ENCODE results near the gene PROKR2. TPM values are rescaled to one million over a fixed set of nuclear protein-coding genes. Genes with fewer than 3 reads are reported as not detected.

The PROKR2 gene
- total and polyA plus RNA-seq, 9 of the 15 experiments (the other 6 are each of a cell fraction or from before 2014, with no cell fraction given) = not detected

DNA sequence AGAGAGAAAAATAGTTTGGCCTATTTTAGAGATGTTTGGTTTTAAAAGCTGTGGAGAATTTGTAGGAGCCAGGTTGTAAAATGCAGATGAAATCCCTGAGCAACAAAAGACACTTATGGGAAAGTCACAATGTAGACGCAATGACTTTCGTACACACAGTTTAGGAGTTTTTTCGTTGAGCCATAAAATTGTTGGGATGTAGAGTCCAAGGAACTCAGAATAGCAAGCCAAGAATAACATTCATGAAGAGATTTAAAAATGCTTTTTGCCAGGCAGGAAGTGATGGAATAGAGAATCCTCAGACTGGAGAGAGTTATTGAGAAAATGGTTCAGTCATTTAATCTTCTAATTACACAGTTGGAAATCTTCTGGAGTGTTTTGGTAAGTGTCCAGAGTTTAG, 11.5 kb upstream of the PROKR2 start:
- intact Hi-C loops (cut with micrococcal nuclease) = no loop called here
- POLR2A ChIA-PET = no interaction called here

More for the DNA sequence above, 11.5 kb upstream of the PROKR2 start:
- no peaks in the 10 kb centered on the region for H3K9me1 ChIP-seq (ENCODE audit: control insufficient read depth, insufficient read depth, low read length)
- no peaks in the 10 kb centered on the region; a peak in 1 of 5 replicates for H3K27me3 ChIP-seq (ENCODE audit: control insufficient read depth in 2 of 2, insufficient read depth in 2 of 2, low read length in 2 of 2)
- no peak overlapping the region for H3K9ac ChIP-seq (ENCODE audit: insufficient read depth in 1 of 2, low read depth in 2 of 2, low read length in 2 of 2)
- no peaks in the 10 kb centered on the region for H3K79me2 ChIP-seq (ENCODE audit: control insufficient read depth, insufficient read depth, low read length)
- no peaks in the 10 kb centered on the region for H4K20me1 ChIP-seq (replicated peaks; ENCODE audit: control insufficient read depth, insufficient read depth, low read length)
- CTCF ChIA-PET (ENCODE audit: low intra/inter-chr PET ratio) = no interaction called here
- no peaks in the 10 kb centered on the region for H3K36me3 ChIP-seq (ENCODE audit: control insufficient read depth, insufficient read depth, low read length)
- in situ Hi-C loops (cut with MboI) = no loop called here
- H3K9me3 ChIP-seq (replicated peaks; ENCODE audit: control insufficient read depth, insufficient read depth, low read depth, low read length) = no peaks in the 10 kb centered on the region
- ATAC-seq = no peak
- BruUV-seq (replicated peaks) = no TSS peak
- H3K4me2 ChIP-seq (ENCODE audit: insufficient read depth, low read length) = no peak overlapping the region
- TF ChIP-seq RBM39 (optimal IDR thresholded peaks at IDR 0.05; ENCODE audit: low read depth, low read length) (no peak), ZNF274 (IDR thresholded peaks at IDR 0.05; ENCODE audit: borderline replicate concordance, low read depth, low read length) (no peak), CAMTA2 (CRISPR knock-in tag; conservative IDR thresholded peaks at IDR 0.05) (no peak), FOSL1 (tag; conservative IDR thresholded peaks at IDR 0.05) (no peak), ZFP1 (CRISPR knock-in tag; IDR thresholded peaks at IDR 0.05) (no peak)
- TF ChIP-seq, protein P1, sequence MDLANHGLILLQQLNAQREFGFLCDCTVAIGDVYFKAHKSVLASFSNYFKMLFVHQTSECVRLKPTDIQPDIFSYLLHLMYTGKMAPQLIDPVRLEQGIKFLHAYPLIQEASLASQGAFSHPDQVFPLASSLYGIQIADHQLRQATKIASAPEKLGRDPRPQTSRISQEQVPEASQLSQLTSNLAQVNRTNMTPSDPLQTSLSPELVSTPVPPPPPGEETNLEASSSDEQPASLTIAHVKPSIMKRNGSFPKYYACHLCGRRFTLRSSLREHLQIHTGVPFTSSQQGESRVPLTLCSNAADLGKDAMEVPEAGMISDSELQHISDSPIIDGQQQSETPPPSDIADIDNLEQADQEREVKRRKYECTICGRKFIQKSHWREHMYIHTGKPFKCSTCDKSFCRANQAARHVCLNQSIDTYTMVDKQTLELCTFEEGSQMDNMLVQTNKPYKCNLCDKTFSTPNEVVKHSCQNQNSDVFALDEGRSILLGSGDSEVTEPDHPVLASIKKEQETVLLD (IDR thresholded peaks at IDR 0.05) = no peak
- TF ChIP-seq, protein P2, sequence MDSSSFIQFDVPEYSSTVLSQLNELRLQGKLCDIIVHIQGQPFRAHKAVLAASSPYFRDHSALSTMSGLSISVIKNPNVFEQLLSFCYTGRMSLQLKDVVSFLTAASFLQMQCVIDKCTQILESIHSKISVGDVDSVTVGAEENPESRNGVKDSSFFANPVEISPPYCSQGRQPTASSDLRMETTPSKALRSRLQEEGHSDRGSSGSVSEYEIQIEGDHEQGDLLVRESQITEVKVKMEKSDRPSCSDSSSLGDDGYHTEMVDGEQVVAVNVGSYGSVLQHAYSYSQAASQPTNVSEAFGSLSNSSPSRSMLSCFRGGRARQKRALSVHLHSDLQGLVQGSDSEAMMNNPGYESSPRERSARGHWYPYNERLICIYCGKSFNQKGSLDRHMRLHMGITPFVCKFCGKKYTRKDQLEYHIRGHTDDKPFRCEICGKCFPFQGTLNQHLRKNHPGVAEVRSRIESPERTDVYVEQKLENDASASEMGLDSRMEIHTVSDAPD (CRISPR knock-in tag; IDR thresholded peaks at IDR 0.05) = no peak
- no peak overlapping the region for H3K27ac ChIP-seq (ENCODE audit: extremely low read depth, low read depth, low read length)
- H3K4me3 ChIP-seq = no peak overlapping the region
- FAIRE-seq = no peak
- WGBS (ENCODE audit: insufficient coverage, low coverage, missing lambda C conversion rate) = 0% methylated on average over 3 of the region's 3 CpGs
- H2AFZ ChIP-seq (ENCODE audit: low read depth, low read length) = no peak overlapping the region
- no peak for DNase-seq (ENCODE audit: extremely low read depth in 1 of 4, low spot score in 3 of 4)
- H3K4me1 ChIP-seq (replicated peaks in 1 of 2; ENCODE audit: control insufficient read depth in 2 of 2, insufficient read depth in 2 of 2, low read length in 2 of 2) = no peaks in the 10 kb centered on the region
